RWPE1 (cell line): ENCODE results near the gene PHF1.
"Not testable (repeated sequence)": the region's sequence is repeated elsewhere in the genome, so short reads cannot be mapped to it uniquely, and the experiment has no call there.

Experiments
- CTCF ChIA-PET: fragments of 350-600 bp; sonication (Branson Sonifier 250); formaldehyde crosslinking; extraction: SDS; loops from one replicate; lab custom pipeline; 2021; lab: Yijun Ruan, JAX
- POLR2A ChIA-PET: fragments of 400-600 bp; formaldehyde crosslinking; extraction: SDS; loops from one replicate; lab custom pipeline; 2020; ENCODE audit warnings: antibody characterized with exemption; ENCODE audit not compliant: low non-redundant PET; lab: Yijun Ruan, JAX
- DNase-seq: peaks from one replicate; pipeline ENCODE4 v3.0.0; 2012; ENCODE audit warnings: low spot score
- H3K27ac ChIP-seq: fragments of 450-650 bp; 2 replicates; pipeline ENCODE4 v1.5.1; 2017
- TF ChIP-seq, protein P1 (sequence below): fragments of 450-650 bp; conservative IDR thresholded peaks from 2 replicates; pipeline ENCODE4 v1.5.1; 2017; ENCODE audit warnings: low read depth, mild to moderate bottlenecking

Gene PHF1

GRCh38 chr6:33392979-33393378, 17.8 kb upstream of the PHF1 start:
- TF ChIP-seq, protein P1, sequence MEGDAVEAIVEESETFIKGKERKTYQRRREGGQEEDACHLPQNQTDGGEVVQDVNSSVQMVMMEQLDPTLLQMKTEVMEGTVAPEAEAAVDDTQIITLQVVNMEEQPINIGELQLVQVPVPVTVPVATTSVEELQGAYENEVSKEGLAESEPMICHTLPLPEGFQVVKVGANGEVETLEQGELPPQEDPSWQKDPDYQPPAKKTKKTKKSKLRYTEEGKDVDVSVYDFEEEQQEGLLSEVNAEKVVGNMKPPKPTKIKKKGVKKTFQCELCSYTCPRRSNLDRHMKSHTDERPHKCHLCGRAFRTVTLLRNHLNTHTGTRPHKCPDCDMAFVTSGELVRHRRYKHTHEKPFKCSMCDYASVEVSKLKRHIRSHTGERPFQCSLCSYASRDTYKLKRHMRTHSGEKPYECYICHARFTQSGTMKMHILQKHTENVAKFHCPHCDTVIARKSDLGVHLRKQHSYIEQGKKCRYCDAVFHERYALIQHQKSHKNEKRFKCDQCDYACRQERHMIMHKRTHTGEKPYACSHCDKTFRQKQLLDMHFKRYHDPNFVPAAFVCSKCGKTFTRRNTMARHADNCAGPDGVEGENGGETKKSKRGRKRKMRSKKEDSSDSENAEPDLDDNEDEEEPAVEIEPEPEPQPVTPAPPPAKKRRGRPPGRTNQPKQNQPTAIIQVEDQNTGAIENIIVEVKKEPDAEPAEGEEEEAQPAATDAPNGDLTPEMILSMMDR = no peak

GRCh38 chr6:33397541-33397940, 13.3 kb upstream of the PHF1 start:
- peak overlapping the region; percentile 43; the same call in 1 of the 2 replicates for H3K27ac ChIP-seq
- ChIA-PET POLR2A (no interaction called here), CTCF (interaction anchor here (0.5 kb wide), 1 partner anchor 444 kb away, joined by 4 read pairs; no protein-coding TSS in a partner anchor)
- TF ChIP-seq, protein P1 = no peak
- no peak for DNase-seq

More at GRCh38 chr6:33392979-33393378, 17.8 kb upstream of the PHF1 start:
- ChIA-PET CTCF (interaction anchor here (0.6 kb wide), 1 partner anchor 14 kb away, joined by 3 read pairs; no protein-coding TSS in a partner anchor), POLR2A (no interaction called here)
- peak overlapping the region; percentile 51; the same call in 1 of the 2 replicates for H3K27ac ChIP-seq
- no peak for DNase-seq

DNA sequence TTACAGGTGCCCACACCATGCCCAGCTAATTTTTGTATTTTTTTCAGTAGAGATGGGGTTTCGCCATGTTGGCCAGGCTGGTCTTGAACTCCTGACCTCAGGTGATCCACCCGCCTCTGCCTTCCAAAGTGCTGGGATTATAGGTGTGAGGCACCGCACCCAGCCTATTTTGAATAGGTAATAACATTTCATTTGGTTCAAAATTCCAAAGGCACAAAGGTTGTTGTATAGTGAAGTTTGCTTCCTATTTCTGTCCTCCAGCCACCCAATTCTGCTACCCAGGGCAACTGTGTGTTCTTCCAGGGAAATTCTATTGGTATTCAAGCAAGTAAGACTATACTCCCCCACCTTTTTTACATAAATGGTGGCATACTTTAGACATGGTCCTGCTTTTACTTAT, 12.2 kb upstream of the PHF1 start:
- H3K27ac ChIP-seq = peak overlapping the region; percentile 43
- DNase-seq, CTCF ChIA-PET, POLR2A ChIA-PET: not testable (repeated sequence)

GRCh38 chr6:33399881-33400280, 10.9 kb upstream of the PHF1 start:
- H3K27ac ChIP-seq, DNase-seq, POLR2A ChIA-PET: not testable (repeated sequence)
- CTCF ChIA-PET = interaction anchor here (0.7 kb wide), 1 partner anchor 8 kb away, joined by 4 read pairs; the partner anchor contains the start of gene KIFC1

- ChIA-PET POLR2A (no interaction called here), CTCF (no interaction called here)
- peak overlapping the region; percentile 46 for H3K27ac ChIP-seq
- DNase-seq = no peak
- TF ChIP-seq, protein P1 = no peak
Observed at GRCh38 chr6:33404884-33405283, 5.9 kb upstream of the PHF1 start.

DNA sequence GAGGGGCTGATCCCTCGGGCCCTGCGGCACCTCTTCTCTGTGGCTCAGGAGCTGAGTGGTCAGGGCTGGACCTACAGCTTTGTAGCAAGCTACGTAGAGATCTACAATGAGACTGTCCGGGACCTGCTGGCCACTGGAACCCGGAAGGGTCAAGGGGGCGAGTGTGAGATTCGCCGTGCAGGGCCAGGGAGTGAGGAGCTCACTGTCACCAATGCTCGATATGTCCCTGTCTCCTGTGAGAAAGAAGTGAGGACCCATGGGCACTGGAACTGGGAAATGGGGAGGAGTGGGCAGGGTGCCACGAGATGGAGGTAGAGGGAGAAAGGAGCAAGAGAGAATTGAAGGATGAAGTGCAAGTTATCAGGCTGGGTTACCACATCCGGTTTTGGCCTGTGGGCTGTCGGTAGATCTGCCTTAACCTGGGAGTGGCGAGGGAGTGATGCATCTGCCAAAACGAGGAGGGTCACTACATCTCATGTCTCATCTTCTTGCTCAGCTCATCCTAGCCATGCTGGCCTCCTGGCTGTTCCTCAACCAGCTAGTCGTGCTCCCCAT, 5.4 kb upstream of the PHF1 start:
- H3K27ac ChIP-seq = peak overlapping the region; percentile 46
- TF ChIP-seq, protein P1 = no peak
- ChIA-PET POLR2A (no interaction called here), CTCF (no interaction called here)
- DNase-seq = no peak

GRCh38 chr6:33406126-33406525, 4.7 kb upstream of the PHF1 start:
- POLR2A ChIA-PET = no interaction called here
- peak overlapping the region; percentile 46 for H3K27ac ChIP-seq
- CTCF ChIA-PET = no interaction called here
- TF ChIP-seq, protein P1 = no peak
- DNase-seq = no peak
